Ovary (tissue), 9 donors: ENCODE measurements around the gene TAS2R38. TPM values are rescaled to one million over a fixed set of nuclear protein-coding genes. Genes with fewer than 3 reads are reported as not detected.

Source experiments
- DNase-seq, 5 donors: peaks; one replicate each; pipeline ENCODE4 v3.0.0-alpha.2; 2019 to 2020
- H3K27ac ChIP-seq, 2 donors: fragments of 200-600 bp; one replicate each; pipeline versions ENCODE4 v1.5.1 to v1.8.0; 2019 to 2022
- H3K27me3 ChIP-seq: fragments of 200-600 bp; one replicate; pipeline ENCODE4 v1.8.0; 2022
- H3K36me3 ChIP-seq: fragments of 200-600 bp; sonication (generic); one replicate; pipeline ENCODE4 v1.5.1; 2019
- H3K4me1 ChIP-seq: one replicate; pipeline ENCODE4 v1.8.1; 2013; ENCODE audit warnings: mild to moderate bottlenecking, moderate library complexity; ENCODE audit not compliant: insufficient read depth
- H3K4me3 ChIP-seq: fragments of 200-600 bp; sonication (generic); one replicate; pipeline ENCODE4 v1.5.1; 2017
- H3K9me3 ChIP-seq, 2 donors: fragments of 200-600 bp in 1 of 2; sonication (generic) in 1 of 2; one replicate each; pipeline versions ENCODE4 v1.5.1 to v1.8.1; 2013 to 2019; ENCODE audit warnings: mild to moderate bottlenecking in 1 of 2, moderate library complexity in 1 of 2
- EP300 ChIP-seq: sonication (generic); formaldehyde crosslinking; IDR thresholded peaks from one replicate; pipeline ENCODE4 v1.6.1; 2017; ENCODE audit warnings: antibody characterized with exemption
- POLR2A ChIP-seq: fragments of 450-650 bp; IDR thresholded peaks from one replicate; pipeline ENCODE4 v1.6.1; 2017; ENCODE audit warnings: antibody characterized with exemption, mild to moderate bottlenecking, moderate library complexity
- WGBS, 3 donors: extraction: QIAGEN DNeasy Blood & Tissue Kit in 1 of 3; methylation state at CpG; one replicate each; pipeline versions ENCODE4 v1.1.5 to v1.1.7; 2013 to 2017; 5-methylcytosine and 5-hydroxymethylcytosine counted together
- intact Hi-C, 4 donors: fragments of 100-400 bp; cut with DNase I; formaldehyde crosslinking; loops; one replicate each; pipeline versions ENCODE4 v1.11.0 to v1.15.1; 2022 to 2023
- polyA plus RNA-seq, 2 donors: library from polyadenylated mRNA; stranded (reverse); fragments of 200-250 nt in 1 of 2; fragments of 350-450 nt in 1 of 2; fragmentation: Illumina TruSeq in 1 of 2; extraction: RNeasy Lipid Tissue Mini Kit (QIAGEN cat#74804) in 1 of 2; gene quantifications; one replicate each; pipeline ENCODE4 v1.2.3, GENCODE V29; 2013 to 2014
- total RNA-seq, 7 donors: library from RNA; depleted of rRNA in 2 of 7; stranded (reverse); fragments of >200 nt in 2 of 7; fragmentation: NEBNext Ultra II Directional in 3 of 7; extraction: Animal tissue kit (Norgen Biotek cat#: 25700) in 3 of 7; gene quantifications; one replicate each; pipeline versions ENCODE4 v1.1.0 to v1.2.4, GENCODE V29; 2016 to 2023
- TF ChIP-seq, protein P1 (sequence below), 3 donors: fragments of 450-650 bp in 2 of 3; fragments of 200-600 bp in 1 of 3; IDR thresholded peaks; one replicate each; pipeline versions ENCODE4 v1.5.1 to v1.8.0; 2016 to 2022; ENCODE audit warnings: antibody characterized with exemption in 3 of 3, mild to moderate bottlenecking in 1 of 3
- donor health status: DM: no; HTN: no; CAD: no; lungs with moderate emphysema.
- donor health status: DM: no; HTN: no; CAD: no.
- donor health status: Bipolar disorder and iron deficiency.
- donor health status: DM: yes; HTN: yes; CAD: no.
- donor health status: DM: no; HTN: no; CAD: no.
- donor health status: DM: yes; HTN: yes; CAD: no.

The TAS2R38 gene
- total and polyA plus RNA-seq, 9 donors: not detected

DNA sequence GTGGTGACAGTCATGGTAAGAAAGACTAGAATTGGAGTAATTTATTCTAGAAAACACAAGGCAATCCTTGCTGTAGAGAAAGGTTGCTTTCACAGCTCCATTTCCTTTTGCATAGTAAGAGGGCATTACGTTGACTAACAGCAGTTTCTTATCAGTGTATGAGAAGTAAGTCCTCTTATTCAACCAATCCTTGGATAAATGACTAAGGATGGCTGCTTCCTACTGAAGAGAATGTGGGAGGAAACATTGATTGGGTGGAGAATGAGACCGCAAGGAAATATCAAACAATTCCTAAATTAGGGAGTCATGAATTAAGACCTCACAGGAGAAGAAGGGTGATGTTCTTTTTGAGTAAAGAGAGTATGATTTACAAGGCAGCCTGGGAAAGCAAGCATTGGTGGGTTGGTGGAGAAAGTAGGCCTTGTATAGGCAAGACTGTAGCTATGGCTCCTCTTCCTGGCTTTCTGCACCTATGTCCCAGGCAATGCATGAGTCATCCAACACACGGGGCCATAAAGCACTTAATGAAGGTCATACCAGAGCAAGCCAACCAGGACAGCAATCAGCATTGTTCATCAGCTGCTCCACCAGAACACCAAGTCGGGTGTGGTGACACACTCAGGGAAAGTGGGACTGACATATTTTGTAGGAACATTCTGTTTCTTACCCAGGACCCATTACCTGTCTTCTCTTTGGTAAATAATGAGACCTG, 27.7 kb upstream of the TAS2R38 start:
- H3K4me3 ChIP-seq: no peak overlapping the region
- intact Hi-C loops: no loop called here
- 57 to 74% (median 58%) methylated on average over 4 of the region's 4 CpGs for WGBS, 3 donors

DNA sequence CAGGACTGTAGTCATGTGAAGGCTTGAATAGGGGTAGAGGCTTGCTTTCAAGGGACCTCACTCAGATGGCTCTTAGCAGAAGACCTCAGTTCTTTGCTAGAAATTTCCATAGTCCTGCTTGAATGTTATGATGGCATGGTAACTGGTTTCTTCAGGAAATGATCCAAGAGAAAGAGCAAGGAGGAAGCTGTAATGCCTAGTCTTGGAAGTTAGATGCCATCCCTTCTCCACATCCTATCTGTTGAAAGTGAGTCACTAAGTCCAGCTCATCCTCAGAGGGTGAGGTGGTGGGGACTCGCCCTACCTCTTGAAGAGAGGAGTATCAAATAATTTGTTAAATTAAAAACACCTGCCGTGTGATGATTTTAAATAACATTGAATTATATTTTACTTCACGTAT, 26.7 kb upstream of the TAS2R38 start:
- DNase-seq: no peak
- H3K27ac ChIP-seq: no peak overlapping the region
- no peaks in the 10 kb centered on the region for H3K27me3 ChIP-seq
- WGBS, 3 donors: 85 to 89% (median 89%) methylated on average over 3 of the region's 3 CpGs
- H3K4me3 ChIP-seq: no peak overlapping the region
- intact Hi-C loops: no loop called here
- H3K36me3 ChIP-seq: no peaks in the 10 kb centered on the region
- no peaks in the 10 kb centered on the region for H3K9me3 ChIP-seq
- no peaks in the 10 kb centered on the region for H3K4me1 ChIP-seq
- TF ChIP-seq POLR2A (no peak), EP300 (no peak)
- TF ChIP-seq, protein P1, sequence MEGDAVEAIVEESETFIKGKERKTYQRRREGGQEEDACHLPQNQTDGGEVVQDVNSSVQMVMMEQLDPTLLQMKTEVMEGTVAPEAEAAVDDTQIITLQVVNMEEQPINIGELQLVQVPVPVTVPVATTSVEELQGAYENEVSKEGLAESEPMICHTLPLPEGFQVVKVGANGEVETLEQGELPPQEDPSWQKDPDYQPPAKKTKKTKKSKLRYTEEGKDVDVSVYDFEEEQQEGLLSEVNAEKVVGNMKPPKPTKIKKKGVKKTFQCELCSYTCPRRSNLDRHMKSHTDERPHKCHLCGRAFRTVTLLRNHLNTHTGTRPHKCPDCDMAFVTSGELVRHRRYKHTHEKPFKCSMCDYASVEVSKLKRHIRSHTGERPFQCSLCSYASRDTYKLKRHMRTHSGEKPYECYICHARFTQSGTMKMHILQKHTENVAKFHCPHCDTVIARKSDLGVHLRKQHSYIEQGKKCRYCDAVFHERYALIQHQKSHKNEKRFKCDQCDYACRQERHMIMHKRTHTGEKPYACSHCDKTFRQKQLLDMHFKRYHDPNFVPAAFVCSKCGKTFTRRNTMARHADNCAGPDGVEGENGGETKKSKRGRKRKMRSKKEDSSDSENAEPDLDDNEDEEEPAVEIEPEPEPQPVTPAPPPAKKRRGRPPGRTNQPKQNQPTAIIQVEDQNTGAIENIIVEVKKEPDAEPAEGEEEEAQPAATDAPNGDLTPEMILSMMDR (IDR thresholded peaks at IDR 0.05): no peak

More for the DNA sequence above, 27.7 kb upstream of the TAS2R38 start:
- H3K27ac ChIP-seq: no peak overlapping the region
- no peaks in the 10 kb centered on the region for H3K27me3 ChIP-seq
- no peak for DNase-seq
- H3K4me1 ChIP-seq: no peaks in the 10 kb centered on the region
- TF ChIP-seq POLR2A (no peak), EP300 (no peak)
- TF ChIP-seq, protein P1 (IDR thresholded peaks at IDR 0.05): no peak
- no peaks in the 10 kb centered on the region for H3K9me3 ChIP-seq
- no peaks in the 10 kb centered on the region for H3K36me3 ChIP-seq

- TF ChIP-seq POLR2A (no peak), EP300 (no peak)
- Histone ChIP-seq H3K9me3 (no peaks in the 10 kb centered on the region), H3K4me1 (no peaks in the 10 kb centered on the region), H3K4me3 (no peak overlapping the region), H3K27ac (no peak overlapping the region), H3K27me3 (no peaks in the 10 kb centered on the region), H3K36me3 (no peaks in the 10 kb centered on the region)
- DNase-seq: no peak
- intact Hi-C loops: no loop called here
- 48 to 53% (median 53%) methylated on average over 4 of the region's 4 CpGs for WGBS, 3 donors
Observed at GRCh38 chr7:141999058-141999623, 25.6 kb upstream of the TAS2R38 start.

DNA sequence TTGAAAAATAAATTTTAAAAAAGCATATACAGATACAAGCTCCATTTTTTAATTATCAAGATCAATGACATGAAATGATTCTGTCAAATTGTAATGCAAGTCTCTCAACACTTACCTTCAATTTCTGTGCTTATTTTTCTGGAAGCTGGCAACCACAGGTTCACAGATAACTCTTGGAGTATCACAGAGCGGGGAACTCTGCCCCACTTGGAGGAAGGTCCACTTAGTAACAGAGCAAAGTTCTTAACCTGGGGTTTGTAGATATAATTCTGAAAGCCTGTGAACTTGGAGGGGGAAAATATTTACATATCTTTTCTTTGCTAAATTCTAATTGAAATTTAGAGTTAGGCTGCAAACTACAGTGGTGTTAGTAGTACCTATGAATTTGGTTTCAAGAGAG, 19.8 kb upstream of the TAS2R38 start:
- no peak overlapping the region for H3K4me3 ChIP-seq
- H3K4me1 ChIP-seq: no peaks in the 10 kb centered on the region
- H3K36me3 ChIP-seq: no peaks in the 10 kb centered on the region
- intact Hi-C loops: no loop called here
- WGBS, 3 donors: 84 to 86% (median 84%) methylated on average over 1 of the region's 1 CpG
- TF ChIP-seq POLR2A (no peak), EP300 (no peak)
- TF ChIP-seq, protein P1 (IDR thresholded peaks at IDR 0.05): no peak
- no peak for DNase-seq
- no peaks in the 10 kb centered on the region for H3K9me3 ChIP-seq
- no peaks in the 10 kb centered on the region for H3K27me3 ChIP-seq
- no peak overlapping the region for H3K27ac ChIP-seq

DNA sequence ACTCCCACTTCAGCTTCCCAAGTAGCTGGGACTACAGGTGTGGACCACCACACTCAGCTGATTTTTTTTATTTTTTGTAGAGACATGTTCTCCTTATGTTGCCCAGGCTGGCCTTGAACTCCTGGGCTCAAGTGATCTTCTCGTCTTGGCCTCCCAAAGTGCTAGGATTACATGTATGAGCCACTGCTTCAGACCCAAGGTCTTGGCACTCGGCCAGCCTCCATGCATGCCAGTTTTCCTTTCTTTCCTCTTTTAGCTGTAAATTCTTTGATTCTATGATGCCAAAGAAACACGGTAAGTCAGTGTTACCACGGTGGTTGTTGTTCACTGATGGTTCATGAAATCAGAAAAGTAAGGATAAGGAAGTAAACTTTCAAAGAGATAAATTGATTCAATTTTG, 19.1 kb upstream of the TAS2R38 start:
- WGBS, 3 donors: 52 to 69% (median 57%) methylated on average over 4 of the region's 4 CpGs
- Histone ChIP-seq H3K36me3 (no peaks in the 10 kb centered on the region), H3K9me3 (no peaks in the 10 kb centered on the region), H3K4me3 (no peak overlapping the region), H3K27ac (no peak overlapping the region), H3K4me1 (no peaks in the 10 kb centered on the region), H3K27me3 (no peaks in the 10 kb centered on the region)
- no peak for TF ChIP-seq EP300
- TF ChIP-seq, protein P1 (IDR thresholded peaks at IDR 0.05): no peak
- TF ChIP-seq POLR2A: no peak
- no peak for DNase-seq
- intact Hi-C loops: no loop called here
